ENCODE measurements around the gene DHX34.
"Not testable (repeated sequence)": the region's sequence is repeated elsewhere in the genome, so short reads cannot be mapped to it uniquely, and the experiment has no call there.

The DHX34 gene

GRCh38 chr19:47323872-47324271 lies 25.2 kb upstream of the DHX34 start:
- no peak for DNase-seq (ENCODE audit: low read depth in 2 of 2)

- DNase-seq (ENCODE audit: low read depth in 2 of 2), result no peak
Measured at GRCh38 chr19:47324502-47324901, 24.6 kb upstream of the DHX34 start.

- DNase-seq (ENCODE audit: low read depth in 2 of 2), result no peak
Measured at GRCh38 chr19:47330466-47330869, 18.6 kb upstream of the DHX34 start.

GRCh38 chr19:47331490-47331889 lies 17.6 kb upstream of the DHX34 start:
- no peak for DNase-seq (ENCODE audit: low read depth in 2 of 2)

GRCh38 chr19:47331931-47332547 lies 17.1 kb upstream of the DHX34 start, which contains the start of gene C5AR2:
Gene C5AR2 (plus strand): TSS chr19:47332175. CDS start chr19:47340800, 8,625 bp downstream.
- no peak for DNase-seq (ENCODE audit: low read depth in 2 of 2)

- not testable (repeated sequence) for DNase-seq (ENCODE audit: low read depth in 2 of 2)
Measured at GRCh38 chr19:47336765-47337718, 12.1 kb upstream of the DHX34 start.

- DNase-seq (ENCODE audit: low read depth in 2 of 2), result no peak
Measured at GRCh38 chr19:47339196-47339880, 9.8 kb upstream of the DHX34 start.

- DNase-seq (ENCODE audit: low read depth in 2 of 2), result no peak
Measured at GRCh38 chr19:47340477-47341208, 8.5 kb upstream of the DHX34 start.

DNA sequence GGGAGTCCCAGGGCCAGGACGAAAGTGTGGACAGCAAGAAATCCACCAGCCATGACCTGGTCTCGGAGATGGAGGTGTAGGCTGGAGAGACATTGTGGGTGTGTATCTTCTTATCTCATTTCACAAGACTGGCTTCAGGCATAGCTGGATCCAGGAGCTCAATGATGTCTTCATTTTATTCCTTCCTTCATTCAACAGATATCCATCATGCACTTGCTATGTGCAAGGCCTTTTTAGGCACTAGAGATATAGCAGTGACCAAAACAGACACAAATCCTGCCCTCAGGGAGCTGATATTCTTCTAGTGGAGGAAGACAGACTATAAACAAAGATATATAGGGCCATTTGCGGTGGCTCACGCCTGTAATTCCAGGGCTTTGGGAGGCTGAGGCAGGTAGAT lies 7.4 kb upstream of the DHX34 start:
- DNase-seq (ENCODE audit: low read depth in 2 of 2), result no peak

GRCh38 chr19:47343194-47343802 lies 5.8 kb upstream of the DHX34 start:
- no peak for DNase-seq (ENCODE audit: low read depth in 2 of 2)

DNA sequence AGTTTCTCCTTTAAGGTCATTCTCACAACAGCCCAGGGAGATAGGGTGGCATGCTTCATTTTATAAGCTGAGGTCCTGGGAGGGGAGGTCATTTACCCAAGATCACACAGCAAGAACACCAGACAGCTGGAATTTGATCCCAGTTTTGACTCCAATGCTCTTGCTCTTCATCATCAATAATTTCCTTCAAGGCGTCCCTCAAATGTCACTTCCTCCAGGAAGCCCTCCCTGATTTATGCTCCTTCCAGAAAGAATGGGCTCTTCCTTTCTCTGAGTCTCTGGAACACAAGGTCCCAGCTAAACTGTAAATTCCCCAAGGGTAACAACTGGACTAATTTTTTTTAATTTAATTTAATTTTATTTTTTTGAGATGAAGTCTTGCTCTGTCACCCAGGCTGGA lies 4.7 kb upstream of the DHX34 start:
- no peak for DNase-seq (ENCODE audit: low read depth in 2 of 2)

DNA sequence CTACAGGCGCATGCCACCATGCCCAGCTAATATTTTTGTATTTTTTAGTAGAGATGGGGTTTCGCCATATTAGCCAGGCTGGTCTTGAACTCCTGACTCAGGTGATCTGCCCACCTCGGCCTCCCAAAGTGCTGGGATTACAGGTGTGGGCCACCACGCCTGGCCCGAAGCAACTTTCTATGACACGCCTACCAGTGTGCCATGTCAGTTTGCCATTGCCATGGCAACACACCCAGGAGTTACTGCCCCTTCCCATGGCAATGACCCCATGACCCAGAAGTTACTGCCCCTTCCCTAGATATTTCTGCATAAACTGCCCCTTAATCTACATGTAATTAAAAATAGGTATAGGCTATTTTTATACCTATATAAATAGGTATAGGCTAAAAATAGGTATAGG lies 3.1 kb upstream of the DHX34 start:
- not testable (repeated sequence) for DNase-seq (ENCODE audit: low read depth in 2 of 2)

- no peak for DNase-seq (ENCODE audit: low read depth in 2 of 2)
Measured at GRCh38 chr19:47350630-47351029, 1.5 kb downstream of the DHX34 start.

GRCh38 chr19:47351548-47351947 lies 2.4 kb downstream of the DHX34 start:
- DNase-seq (ENCODE audit: low read depth in 2 of 2), result no peak

GRCh38 chr19:47352095-47352494 lies 3.0 kb downstream of the DHX34 start:
- no peak for DNase-seq (ENCODE audit: low read depth in 2 of 2)

DNA sequence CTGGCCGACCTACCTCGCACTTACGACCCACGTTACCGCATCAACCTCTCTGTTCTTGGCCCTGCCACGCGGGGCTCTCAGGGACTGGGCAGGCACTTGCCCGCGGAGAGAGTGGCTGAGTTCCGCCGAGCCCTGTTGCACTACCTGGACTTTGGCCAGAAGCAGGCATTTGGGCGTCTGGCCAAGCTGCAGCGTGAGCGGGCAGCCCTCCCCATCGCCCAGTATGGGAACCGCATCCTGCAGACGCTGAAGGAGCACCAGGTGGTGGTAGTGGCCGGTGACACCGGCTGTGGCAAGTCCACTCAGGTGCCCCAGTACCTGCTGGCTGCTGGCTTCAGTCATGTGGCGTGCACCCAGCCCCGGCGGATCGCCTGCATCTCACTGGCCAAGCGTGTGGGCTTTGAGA lies 4.2 kb downstream of the DHX34 start:
- DNase-seq (ENCODE audit: low read depth in 2 of 2), result no peak

DNA sequence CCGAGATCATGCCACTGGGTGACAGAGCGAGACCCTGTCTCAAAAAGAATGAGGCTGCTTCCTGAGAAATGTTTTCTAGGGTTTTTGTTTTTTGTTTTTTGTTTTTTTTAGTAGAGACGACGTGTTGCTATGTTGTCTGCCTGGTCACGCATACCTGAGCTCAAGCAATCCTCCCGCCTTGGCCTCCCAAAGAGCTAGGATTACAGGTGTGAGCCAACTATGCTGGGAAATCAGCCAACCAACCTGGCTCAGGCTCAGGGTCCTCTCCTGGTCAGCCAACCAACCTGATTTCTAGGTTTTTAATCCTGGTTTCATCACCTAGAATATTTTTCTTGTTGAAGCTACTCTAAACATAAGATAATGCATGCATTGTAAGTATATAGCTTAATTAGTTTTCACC lies 7.8 kb downstream of the DHX34 start:
- no peak for DNase-seq (ENCODE audit: low read depth in 2 of 2)

- DNase-seq (ENCODE audit: low read depth in 2 of 2), result no peak
Measured at GRCh38 chr19:47357788-47358680, 8.9 kb downstream of the DHX34 start.

DNA sequence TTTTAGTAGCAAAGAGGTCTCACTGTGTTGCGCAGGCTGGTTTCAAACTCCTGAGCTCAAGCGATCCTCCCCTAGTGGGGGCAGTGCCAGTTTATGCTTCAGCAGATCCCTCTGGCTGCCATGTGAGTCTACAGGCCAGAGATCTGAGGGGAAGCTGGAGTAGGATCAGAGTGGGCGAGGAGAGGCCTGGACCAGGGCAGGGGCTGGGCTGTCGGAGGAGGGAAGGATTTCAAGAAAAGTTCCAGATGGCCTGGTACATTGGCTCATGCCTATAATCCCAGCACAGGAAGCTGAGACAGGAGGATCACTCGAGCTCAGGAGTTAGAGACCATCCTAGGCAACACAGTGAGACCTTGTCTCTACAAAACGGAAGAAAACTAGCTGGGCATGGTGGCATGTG lies 9.8 kb downstream of the DHX34 start:
- DNase-seq (ENCODE audit: low read depth in 2 of 2), result no peak

DNA sequence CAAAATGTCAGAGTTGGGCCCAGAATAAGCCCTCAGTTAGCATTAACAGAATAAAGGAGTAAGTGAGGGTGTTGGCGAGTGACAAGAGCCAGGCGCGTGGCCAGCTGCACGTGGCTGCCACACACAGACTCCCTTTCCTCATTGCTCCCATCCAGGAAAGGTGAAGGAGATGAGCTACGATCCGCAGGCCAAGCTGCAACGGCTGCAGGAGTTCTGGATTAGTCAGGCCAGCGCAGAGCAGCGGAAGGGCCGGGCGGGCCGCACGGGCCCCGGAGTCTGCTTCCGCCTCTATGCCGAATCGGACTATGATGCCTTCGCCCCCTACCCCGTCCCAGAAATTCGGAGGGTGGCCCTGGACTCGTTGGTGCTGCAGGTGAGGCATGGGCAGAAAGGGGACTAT lies 13.2 kb downstream of the DHX34 start:
- DNase-seq (ENCODE audit: low read depth in 2 of 2), result no peak
